Germinal center (tissue), 1 donor: ENCODE measurements around the gene KCNT1.

Experiments used
- DNase-seq: peaks from one replicate; pipeline ENCODE4 v3.0.0; 2012; ENCODE audit warnings: mixed read lengths, low spot score

KCNT1 gene

GRCh38 chr9:135822374-135822755 lies 120.4 kb downstream of the KCNT1 start:
- no peak for DNase-seq

- DNase-seq, result no peak
Observed at GRCh38 chr9:135823036-135823435, 121.1 kb downstream of the KCNT1 start.

DNA sequence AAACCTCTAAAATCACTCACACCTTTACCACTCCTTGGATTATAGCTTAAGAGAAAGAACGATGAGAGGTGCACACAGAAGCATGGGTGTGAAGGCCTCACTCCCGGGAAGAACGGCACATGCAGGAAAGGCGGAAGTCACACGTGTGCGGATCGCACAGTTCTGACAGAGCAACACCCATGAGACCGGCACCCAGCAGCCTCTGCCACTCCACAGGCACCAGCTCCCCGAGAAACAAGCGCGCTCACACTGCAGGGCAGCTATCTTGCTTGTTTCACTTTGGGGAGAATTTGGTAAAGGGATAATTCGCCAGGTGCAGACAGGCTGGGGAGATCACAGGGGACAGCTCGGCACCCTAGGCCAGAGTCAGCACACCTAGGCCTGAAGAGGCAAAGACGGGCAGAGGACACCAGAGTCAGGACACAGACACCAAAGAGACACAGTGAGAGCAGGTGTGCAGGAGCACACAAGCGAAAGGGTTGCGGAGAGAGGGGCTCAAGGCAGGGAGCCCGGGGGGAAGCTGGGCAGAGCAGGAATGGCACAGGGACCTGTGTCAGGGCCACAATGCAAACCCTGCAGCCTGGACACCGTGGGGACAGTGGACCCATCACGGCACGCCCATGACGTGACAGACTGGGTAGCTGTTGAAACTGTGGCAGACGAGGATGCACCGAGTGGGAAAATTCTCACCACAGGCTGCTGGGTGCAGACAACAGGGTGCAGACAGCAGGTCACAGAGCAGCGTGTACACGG lies 123.6 kb downstream of the KCNT1 start:
- no peak for DNase-seq

DNA sequence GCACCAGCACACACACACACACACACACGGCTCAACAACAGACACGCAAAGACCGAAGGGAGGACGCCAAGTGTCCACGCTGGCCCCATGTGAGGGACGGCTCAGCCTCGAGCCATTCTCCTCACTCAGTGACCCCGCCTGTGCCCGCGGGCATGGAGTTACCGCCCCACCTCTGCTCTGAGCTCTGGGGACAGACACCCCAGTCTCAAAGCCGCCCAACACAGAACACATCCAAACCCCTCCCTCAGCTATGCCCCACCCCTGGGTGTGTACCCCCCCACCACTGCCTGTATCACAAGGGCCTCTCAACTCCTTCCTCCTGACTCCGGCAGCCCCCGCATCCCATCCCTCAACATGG lies 124.2 kb downstream of the KCNT1 start:
- DNase-seq, result no peak

DNA sequence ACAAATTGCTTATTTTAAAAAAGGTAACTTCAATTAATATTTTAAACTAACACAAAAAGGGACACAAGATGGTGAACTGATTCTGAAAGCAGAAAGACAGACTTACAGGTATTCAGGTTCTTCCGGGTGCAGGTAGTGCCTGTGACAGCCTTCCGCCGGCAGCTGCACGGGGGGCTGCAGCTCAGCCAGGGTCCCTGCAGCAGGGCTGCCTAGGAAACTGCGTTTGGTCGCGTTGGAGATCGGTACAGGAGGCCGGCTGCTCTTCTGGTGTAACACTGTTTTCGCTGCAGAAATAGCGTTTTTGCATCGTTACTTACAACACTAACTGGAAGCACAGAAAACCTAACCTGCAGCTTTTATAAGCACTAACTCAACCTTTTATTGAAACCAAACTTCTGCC lies 125.3 kb downstream of the KCNT1 start:
- DNase-seq, result no peak

- DNase-seq, result no peak
Observed at GRCh38 chr9:135827866-135828580, 126.0 kb downstream of the KCNT1 start.

- no peak for DNase-seq
Observed at GRCh38 chr9:135828656-135829055, 126.7 kb downstream of the KCNT1 start.

GRCh38 chr9:135830496-135830895 lies 128.5 kb downstream of the KCNT1 start:
- DNase-seq, result no peak

GRCh38 chr9:135833864-135834263 lies 131.9 kb downstream of the KCNT1 start:
- no peak for DNase-seq

DNA sequence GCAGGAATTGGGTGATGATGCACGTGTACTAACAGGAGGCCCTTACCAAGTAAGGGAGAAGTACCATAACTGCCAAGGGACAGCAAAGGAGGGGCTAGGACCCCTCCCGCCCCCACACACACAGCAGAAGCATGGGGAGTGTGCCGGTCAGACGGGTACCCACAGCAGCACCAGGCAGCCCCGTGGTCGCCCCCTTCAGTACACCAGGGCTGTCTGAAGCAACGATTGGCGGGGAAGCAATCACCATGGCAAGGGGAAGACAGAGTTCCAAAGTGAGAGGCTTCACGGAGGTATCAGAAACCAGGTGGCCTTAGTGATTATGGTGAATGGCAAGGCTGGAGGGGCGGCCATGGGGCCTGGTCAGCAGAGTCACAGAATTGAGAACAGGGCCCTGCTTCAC lies 133.1 kb downstream of the KCNT1 start:
- DNase-seq, result no peak

DNA sequence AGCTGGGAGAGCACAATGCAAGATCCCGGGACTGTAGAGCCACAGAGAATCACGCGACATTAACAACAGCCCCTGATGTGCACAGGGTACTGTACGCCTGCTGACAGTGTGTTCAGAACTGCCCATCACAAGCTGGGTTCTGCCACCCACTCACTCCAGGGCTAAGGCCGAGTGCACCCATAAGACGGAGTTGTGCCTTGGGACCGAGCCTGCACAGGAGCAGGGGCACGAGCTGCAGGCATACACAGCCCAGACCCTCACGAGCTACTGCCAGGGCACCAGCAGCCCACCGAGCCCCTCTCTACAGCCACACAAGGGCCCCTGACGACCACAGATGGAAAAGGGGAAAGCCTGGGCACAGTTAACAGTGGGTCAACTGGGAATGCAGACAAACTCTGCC lies 137.5 kb downstream of the KCNT1 start:
- no peak for DNase-seq

DNA sequence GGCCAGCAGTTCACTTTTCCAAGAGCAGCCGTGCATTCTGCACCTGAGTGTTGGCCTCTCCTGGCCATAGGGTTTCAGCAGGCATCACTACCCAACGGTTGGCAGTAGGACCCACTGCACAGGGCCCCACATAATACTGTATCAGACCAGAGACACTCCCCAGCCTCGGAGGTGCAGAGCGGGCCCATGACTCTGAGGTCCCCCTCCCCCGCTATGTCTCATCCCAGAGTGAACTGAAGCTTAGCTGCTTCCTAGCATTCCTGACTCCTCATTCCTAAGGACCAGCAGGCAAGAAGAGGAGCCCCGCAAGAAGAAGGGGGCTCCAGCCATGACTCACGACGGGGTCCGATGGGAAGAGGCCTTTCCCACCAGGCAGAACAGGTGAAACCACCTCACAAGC lies 138.1 kb downstream of the KCNT1 start:
- no peak for DNase-seq

GRCh38 chr9:135840539-135840938 lies 138.6 kb downstream of the KCNT1 start:
- DNase-seq, result no peak
